Effector memory CD8-positive, alpha-beta T cell (primary cell): ENCODE data around the gene RBMS3.

Experiments
- ATAC-seq: fragments of 150-1000 bp; cut with Tn5 transposase; replicated peaks from 2 replicates; pipeline ENCODE4 v1.10.0; 2021; ENCODE audit warnings: mild to moderate bottlenecking, moderate library complexity
- DNase-seq, 3 experiments: peaks; one replicate each; pipeline ENCODE4 v3.0.0; 2021
- H3K27ac Mint-ChIP-seq, 2 donors: one replicate each; pipeline ENCODE4 v1.8.0; 2022; ENCODE audit warnings: mild to moderate bottlenecking in 2 of 2, mixed read lengths in 2 of 2, moderate library complexity in 2 of 2
- H3K27me3 Mint-ChIP-seq, 2 donors: one replicate each; pipeline ENCODE4 v1.8.0; 2022; ENCODE audit warnings: mixed read lengths in 2 of 2
- H3K36me3 Mint-ChIP-seq: one replicate; pipeline ENCODE4 v1.8.0; 2022; ENCODE audit warnings: mild to moderate bottlenecking, moderate library complexity, mixed read lengths; ENCODE audit not compliant: insufficient read depth
- H3K4me1 Mint-ChIP-seq, 2 donors: one replicate each; pipeline ENCODE4 v1.8.0; 2022; ENCODE audit warnings: low read depth in 2 of 2, mixed read lengths in 2 of 2
- H3K4me3 Mint-ChIP-seq, 2 donors: one replicate each; pipeline ENCODE4 v1.8.0; 2022; ENCODE audit warnings: mild to moderate bottlenecking in 2 of 2, mixed read lengths in 2 of 2, moderate library complexity in 2 of 2
- H3K9me3 Mint-ChIP-seq, 2 donors: one replicate each; pipeline ENCODE4 v1.8.0; 2022; ENCODE audit warnings: mixed read lengths in 2 of 2

Gene RBMS3

GRCh38 chr3:29261119-29261518, 19.8 kb upstream of the RBMS3 start:
- Mint-ChIP-seq H3K4me1 (no peaks in the 10 kb centered on the region), H3K27ac (no peak overlapping the region), H3K27me3 (no peaks in the 10 kb centered on the region), H3K9me3 (peaks cover 0 to 6% of the 10 kb centered on the region in 2 donors), H3K36me3 (no peaks in the 10 kb centered on the region), H3K4me3 (no peak overlapping the region)
- DNase-seq (no peak), ATAC-seq (no peak)

DNA sequence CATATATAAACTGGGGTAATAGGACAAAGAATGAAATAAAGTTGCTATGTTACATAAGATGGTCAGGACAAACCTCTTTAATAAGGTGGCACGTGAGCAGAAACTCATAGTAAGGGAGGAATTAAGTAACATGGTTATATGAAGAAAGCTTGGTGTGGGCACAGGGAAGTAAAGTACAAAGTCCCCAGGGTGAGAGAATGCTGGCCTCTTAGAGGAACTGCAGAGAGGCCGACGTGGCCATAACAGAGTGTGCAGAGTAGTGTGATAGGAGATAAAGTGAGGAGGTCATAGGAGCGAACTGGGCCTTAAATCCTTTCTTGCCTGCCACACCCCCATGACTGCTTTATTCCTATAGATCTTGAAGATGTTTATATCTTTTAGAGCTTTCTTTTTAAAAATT, 17.4 kb upstream of the RBMS3 start:
- Mint-ChIP-seq H3K4me1 (no peaks in the 10 kb centered on the region), H3K4me3 (no peak overlapping the region), H3K27ac (no peak overlapping the region), H3K27me3 (no peaks in the 10 kb centered on the region), H3K9me3 (peaks cover 0 to 1% of the 10 kb centered on the region in 2 donors), H3K36me3 (no peaks in the 10 kb centered on the region)
- DNase-seq (no peak), ATAC-seq (no peak)

GRCh38 chr3:29265509-29266072, 15.3 kb upstream of the RBMS3 start:
- Mint-ChIP-seq H3K27ac (no peak overlapping the region), H3K9me3 (peaks cover 0 to 1% of the 10 kb centered on the region in 2 donors), H3K27me3 (no peaks in the 10 kb centered on the region), H3K36me3 (no peaks in the 10 kb centered on the region), H3K4me3 (no peak overlapping the region), H3K4me1 (no peaks in the 10 kb centered on the region)
- no peak for DNase-seq
- no peak for ATAC-seq

GRCh38 chr3:29267226-29267625, 13.6 kb upstream of the RBMS3 start:
- Mint-ChIP-seq H3K4me1 (no peaks in the 10 kb centered on the region), H3K36me3 (no peaks in the 10 kb centered on the region), H3K27me3 (no peaks in the 10 kb centered on the region), H3K27ac (no peak overlapping the region), H3K9me3 (peaks cover 0 to 3% of the 10 kb centered on the region in 2 donors), H3K4me3 (no peak overlapping the region)
- DNase-seq (no peak), ATAC-seq (no peak)

GRCh38 chr3:29268651-29269050, 12.2 kb upstream of the RBMS3 start:
- ATAC-seq = no peak
- no peaks in the 10 kb centered on the region for H3K36me3 Mint-ChIP-seq

DNA sequence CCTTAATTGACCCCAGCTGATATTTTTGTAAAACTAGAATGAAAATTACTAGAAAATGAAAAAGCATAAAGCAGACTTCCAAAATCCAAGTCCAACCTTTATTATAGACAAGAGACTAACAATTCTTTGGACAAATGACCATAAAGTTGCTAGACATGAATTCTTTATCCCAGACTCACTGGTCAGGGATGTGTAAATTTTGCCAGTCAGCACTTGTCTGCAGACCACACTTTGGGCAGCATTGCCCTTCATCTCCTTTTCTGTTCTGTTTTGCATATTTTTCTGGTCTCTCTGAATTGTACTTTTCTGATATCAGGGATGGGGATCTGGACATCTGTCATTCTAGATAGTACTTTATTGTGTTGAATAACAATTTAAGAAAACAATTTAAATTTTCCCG, 10.1 kb upstream of the RBMS3 start:
- Mint-ChIP-seq H3K27ac (no peak overlapping the region), H3K4me1 (no peaks in the 10 kb centered on the region), H3K36me3 (no peaks in the 10 kb centered on the region), H3K4me3 (no peak overlapping the region), H3K9me3 (peaks cover 0 to 1% of the 10 kb centered on the region in 2 donors), H3K27me3 (no peaks in the 10 kb centered on the region)
- DNase-seq = no peak
- no peak for ATAC-seq

More at GRCh38 chr3:29268651-29269050, 12.2 kb upstream of the RBMS3 start:
- Mint-ChIP-seq H3K4me3 (no peak overlapping the region), H3K4me1 (no peaks in the 10 kb centered on the region), H3K27ac (no peak overlapping the region), H3K27me3 (no peaks in the 10 kb centered on the region), H3K9me3 (peaks cover 0 to 3% of the 10 kb centered on the region in 2 donors)
- no peak for DNase-seq

GRCh38 chr3:29271475-29271874, 9.4 kb upstream of the RBMS3 start:
- H3K36me3 Mint-ChIP-seq = no peaks in the 10 kb centered on the region
- DNase-seq = no peak
- no peak for ATAC-seq
- H3K4me3 Mint-ChIP-seq = no peak overlapping the region
- no peak overlapping the region for H3K27ac Mint-ChIP-seq
- H3K4me1 Mint-ChIP-seq = no peaks in the 10 kb centered on the region
- H3K27me3 Mint-ChIP-seq = no peaks in the 10 kb centered on the region
- peaks cover 0 to 1% of the 10 kb centered on the region in 2 donors for H3K9me3 Mint-ChIP-seq

DNA sequence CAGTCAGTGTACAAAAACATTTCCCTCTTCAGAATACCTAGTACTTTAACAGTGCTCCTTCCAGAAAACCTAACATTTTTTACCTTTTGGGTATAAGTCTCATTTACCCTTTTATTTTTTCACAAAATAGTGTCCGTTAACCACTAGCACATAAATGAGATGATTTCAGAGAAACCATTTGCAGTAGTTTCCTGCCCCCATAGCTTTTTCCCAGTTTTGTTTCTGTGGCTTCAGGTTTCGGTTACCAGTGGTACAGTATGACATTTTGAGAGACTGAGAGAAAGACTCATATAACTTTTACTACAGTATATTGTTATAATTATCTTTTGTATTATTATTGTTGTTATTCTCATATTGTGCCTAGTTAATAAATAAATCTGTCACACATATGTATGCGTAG, 6.2 kb upstream of the RBMS3 start:
- Mint-ChIP-seq H3K4me1 (no peaks in the 10 kb centered on the region), H3K27ac (no peak overlapping the region), H3K27me3 (no peaks in the 10 kb centered on the region), H3K9me3 (peaks cover 0 to 1% of the 10 kb centered on the region in 2 donors), H3K4me3 (no peak overlapping the region), H3K36me3 (no peaks in the 10 kb centered on the region)
- no peak for ATAC-seq
- DNase-seq = no peak

DNA sequence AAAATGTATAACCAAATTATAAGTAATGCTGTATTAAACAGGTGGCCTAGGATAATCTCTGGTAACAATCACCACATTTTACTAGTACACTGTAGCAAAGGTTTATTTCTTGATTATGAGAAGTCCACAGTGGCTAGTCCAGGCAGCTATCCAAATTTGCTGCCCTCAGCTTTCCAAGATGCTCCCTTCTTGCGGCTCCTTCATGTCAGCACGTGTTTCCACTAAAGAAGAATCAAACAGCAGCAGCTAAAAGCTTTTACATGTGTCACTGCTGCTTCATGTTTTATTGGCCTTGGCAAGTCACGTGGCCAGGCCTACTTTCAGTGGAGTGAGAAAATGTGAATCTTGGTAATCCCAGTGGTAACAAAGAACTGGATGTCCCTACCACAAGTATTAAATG, 5.6 kb upstream of the RBMS3 start:
- Mint-ChIP-seq H3K4me1 (peaks cover 0 to under 1% of the 10 kb centered on the region in 2 donors), H3K4me3 (no peak overlapping the region), H3K9me3 (peaks cover 0 to 1% of the 10 kb centered on the region in 2 donors), H3K27ac (no peak overlapping the region), H3K27me3 (no peaks in the 10 kb centered on the region), H3K36me3 (no peaks in the 10 kb centered on the region)
- no peak for DNase-seq
- ATAC-seq = no peak

GRCh38 chr3:29277249-29277648, 3.6 kb upstream of the RBMS3 start:
- ATAC-seq = no peak
- Mint-ChIP-seq H3K36me3 (peaks cover 4% of the 10 kb centered on the region), H3K27ac (no peak overlapping the region)

DNA sequence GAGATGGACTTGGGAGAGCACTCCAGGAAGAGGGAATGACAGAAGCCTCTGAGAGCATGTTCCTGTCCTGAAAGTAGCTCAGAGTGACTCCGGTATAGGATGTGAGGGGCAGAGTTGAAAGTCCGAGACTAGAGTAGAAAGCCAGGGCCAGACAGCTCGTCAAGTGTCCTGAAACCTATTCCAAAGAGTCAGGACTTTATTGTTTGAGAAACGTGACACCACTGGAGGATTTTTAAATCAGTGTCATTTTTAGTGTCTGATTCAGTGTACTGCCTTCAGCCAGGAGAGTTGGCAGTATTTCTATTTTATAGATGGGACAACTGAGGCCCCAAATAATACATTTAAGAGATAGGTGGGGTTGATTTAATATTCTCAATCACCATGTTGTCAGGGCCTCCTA, 1.6 kb upstream of the RBMS3 start:
- Mint-ChIP-seq H3K4me3 (no peak overlapping the region), H3K4me1 (peaks cover 10 to 12% of the 10 kb centered on the region in 2 donors), H3K27ac (no peak overlapping the region), H3K9me3 (no peaks in the 10 kb centered on the region), H3K36me3 (peaks cover 4% of the 10 kb centered on the region), H3K27me3 (no peaks in the 10 kb centered on the region)
- ATAC-seq (no peak), DNase-seq (no peak)

More at GRCh38 chr3:29277249-29277648, 3.6 kb upstream of the RBMS3 start:
- no peak for DNase-seq
- Mint-ChIP-seq H3K27me3 (no peaks in the 10 kb centered on the region), H3K4me1 (peaks cover 10 to 12% of the 10 kb centered on the region in 2 donors), H3K4me3 (no peak overlapping the region), H3K9me3 (no peaks in the 10 kb centered on the region)

DNA sequence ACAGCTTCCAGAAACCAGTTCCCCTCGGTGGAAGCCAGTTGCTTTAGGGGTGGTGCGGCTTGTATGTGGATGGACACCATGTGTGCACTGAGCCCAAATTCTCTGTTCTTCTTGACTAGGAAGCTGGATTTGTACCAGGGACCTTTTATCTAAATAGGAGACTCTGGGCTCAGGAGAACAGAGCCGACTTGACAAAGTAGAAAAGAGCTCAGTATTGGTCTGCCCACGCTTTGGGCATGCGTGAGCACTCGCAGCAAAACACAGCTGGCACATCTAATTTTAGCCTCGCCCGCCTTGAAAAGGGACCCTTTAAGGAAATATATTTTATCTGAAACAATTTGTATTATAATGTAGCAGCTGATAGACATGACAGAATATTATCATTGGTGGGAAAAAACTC, 1.1 kb upstream of the RBMS3 start:
- no peak overlapping the region for H3K4me3 Mint-ChIP-seq
- H3K9me3 Mint-ChIP-seq = no peaks in the 10 kb centered on the region
- H3K27ac Mint-ChIP-seq = no peak overlapping the region
- DNase-seq = no peak
- H3K4me1 Mint-ChIP-seq = peaks cover 10 to 12% of the 10 kb centered on the region in 2 donors
- H3K36me3 Mint-ChIP-seq = peaks cover 4% of the 10 kb centered on the region
- no peak for ATAC-seq
- no peaks in the 10 kb centered on the region for H3K27me3 Mint-ChIP-seq

- no peaks in the 10 kb centered on the region for H3K27me3 Mint-ChIP-seq
- H3K27ac Mint-ChIP-seq = peak overlapping the region in 1 of 2 donors; percentile 81
- no peaks in the 10 kb centered on the region for H3K9me3 Mint-ChIP-seq
- H3K4me1 Mint-ChIP-seq = peaks cover 10 to 12% of the 10 kb centered on the region in 2 donors
- peak overlapping the region; percentile 72 to 82 for H3K4me3 Mint-ChIP-seq
- H3K36me3 Mint-ChIP-seq = peaks cover 4% of the 10 kb centered on the region
- no peak for DNase-seq
- ATAC-seq = no peak
These were observed 148 bp downstream of the RBMS3 start for GRCh38 chr3:29281094-29281343.

DNA sequence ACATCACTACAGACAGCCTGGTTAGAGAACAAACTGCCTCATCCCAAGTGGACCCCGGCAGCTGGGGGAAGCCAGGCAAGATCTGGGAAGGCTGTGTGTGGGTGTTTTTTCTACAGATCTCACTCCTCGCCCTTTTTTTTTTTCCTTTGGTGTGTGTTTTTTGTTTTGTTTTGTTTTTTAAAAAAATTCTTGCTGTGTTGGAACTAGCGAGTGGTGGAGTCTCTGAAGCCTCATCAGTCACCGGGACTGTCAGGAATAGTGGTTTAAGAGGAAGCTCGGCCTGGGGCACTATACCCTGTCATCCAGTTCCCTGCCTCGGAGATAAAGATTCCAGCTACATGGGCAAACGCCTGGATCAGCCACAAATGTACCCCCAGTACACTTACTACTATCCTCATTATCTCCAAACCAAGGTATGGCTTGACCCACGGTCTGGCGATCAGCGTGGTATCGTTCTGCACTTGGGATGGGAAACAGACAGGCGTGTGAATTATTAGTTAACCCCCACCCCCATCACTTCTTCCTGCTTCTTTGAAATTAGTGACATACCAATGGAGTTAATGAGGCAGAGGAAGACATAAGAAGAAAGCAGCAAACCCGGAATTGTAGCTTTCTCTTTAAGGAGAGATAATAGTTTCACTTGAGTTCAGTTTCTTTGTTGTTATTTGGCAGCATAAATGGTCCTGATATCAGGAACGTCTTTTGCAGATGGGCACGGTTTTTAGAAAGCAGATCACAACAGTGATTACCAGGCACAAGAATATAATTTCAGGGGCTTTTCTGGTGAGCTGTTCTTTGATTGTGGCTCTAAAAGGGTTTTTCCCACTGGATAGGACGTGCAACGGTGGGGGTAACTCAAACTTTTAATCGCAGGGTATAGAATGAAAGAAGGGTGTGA, 722 bp downstream of the RBMS3 start:
- DNase-seq = no peak
- peak overlapping the region; percentile 72 to 82 for H3K4me3 Mint-ChIP-seq

More for the DNA sequence above, 722 bp downstream of the RBMS3 start:
- Mint-ChIP-seq H3K36me3 (peaks cover 4% of the 10 kb centered on the region), H3K27ac (peak overlapping the region in 1 of 2 donors; percentile 81), H3K9me3 (no peaks in the 10 kb centered on the region), H3K27me3 (no peaks in the 10 kb centered on the region), H3K4me1 (peaks cover 10 to 12% of the 10 kb centered on the region in 2 donors)
- peak; percentile 49 for ATAC-seq
